ENCODE data around the gene SPACA9. TPM values are rescaled to one million over a fixed set of nuclear protein-coding genes. Genes with fewer than 3 reads are reported as not detected.
A peak's percentile ranks its signal among the peaks of the same experiment; 100 is the strongest.

SPACA9 gene
- total and polyA plus RNA-seq, 12 donors, result 3.9 to 16.6 (median 10.2) TPM

GRCh38 chr9:132853482-132853881, 25.2 kb upstream of the SPACA9 start:
- WGBS, 4 donors, result 91 to 96% (median 91%) methylated on average over 4 of the region's 4 CpGs
- Histone ChIP-seq H3K4me3 (no peak overlapping the region), H3K4me1 (replicated peaks in 1 of 2) (no peaks in the 10 kb centered on the region), H3K9me3 (replicated peaks in 1 of 3) (no peaks in the 10 kb centered on the region), H3K36me3 (replicated peaks in 1 of 2) (no peaks in the 10 kb centered on the region), H3K27me3 (no peaks in the 10 kb centered on the region), H3K27ac (no peak overlapping the region)
- no peak for DNase-seq
- intact Hi-C loops (cut with DNase I), result no loop called here
- TF ChIP-seq POLR2A (IDR thresholded peaks at IDR 0.05), result no peak
- TF ChIP-seq, protein P1, sequence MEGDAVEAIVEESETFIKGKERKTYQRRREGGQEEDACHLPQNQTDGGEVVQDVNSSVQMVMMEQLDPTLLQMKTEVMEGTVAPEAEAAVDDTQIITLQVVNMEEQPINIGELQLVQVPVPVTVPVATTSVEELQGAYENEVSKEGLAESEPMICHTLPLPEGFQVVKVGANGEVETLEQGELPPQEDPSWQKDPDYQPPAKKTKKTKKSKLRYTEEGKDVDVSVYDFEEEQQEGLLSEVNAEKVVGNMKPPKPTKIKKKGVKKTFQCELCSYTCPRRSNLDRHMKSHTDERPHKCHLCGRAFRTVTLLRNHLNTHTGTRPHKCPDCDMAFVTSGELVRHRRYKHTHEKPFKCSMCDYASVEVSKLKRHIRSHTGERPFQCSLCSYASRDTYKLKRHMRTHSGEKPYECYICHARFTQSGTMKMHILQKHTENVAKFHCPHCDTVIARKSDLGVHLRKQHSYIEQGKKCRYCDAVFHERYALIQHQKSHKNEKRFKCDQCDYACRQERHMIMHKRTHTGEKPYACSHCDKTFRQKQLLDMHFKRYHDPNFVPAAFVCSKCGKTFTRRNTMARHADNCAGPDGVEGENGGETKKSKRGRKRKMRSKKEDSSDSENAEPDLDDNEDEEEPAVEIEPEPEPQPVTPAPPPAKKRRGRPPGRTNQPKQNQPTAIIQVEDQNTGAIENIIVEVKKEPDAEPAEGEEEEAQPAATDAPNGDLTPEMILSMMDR (IDR thresholded peaks at IDR 0.05), result no peak

DNA sequence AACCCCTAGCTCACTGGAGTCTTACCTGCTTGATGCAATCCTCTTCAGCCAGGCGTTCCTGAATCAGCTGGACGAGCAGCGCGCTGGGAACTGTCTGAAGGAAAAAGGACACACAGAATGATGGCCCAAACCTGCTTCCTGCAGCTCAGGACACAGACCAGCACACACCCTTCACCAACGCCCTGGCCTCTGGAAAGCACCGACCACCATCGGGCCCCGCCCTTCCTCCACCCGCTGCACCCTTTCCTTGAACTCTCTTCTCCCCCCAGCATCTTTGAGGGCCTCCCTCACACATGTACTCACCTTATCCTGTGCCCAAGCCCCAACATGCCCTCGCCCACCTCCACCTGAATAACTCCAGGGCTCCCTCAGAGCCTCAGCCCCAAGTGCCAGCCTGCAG, 23.9 kb upstream of the SPACA9 start:
- Histone ChIP-seq H3K4me1 (replicated peaks in 1 of 2) (no peaks in the 10 kb centered on the region), H3K4me3 (no peak overlapping the region), H3K9me3 (replicated peaks in 1 of 3) (no peaks in the 10 kb centered on the region), H3K27me3 (no peaks in the 10 kb centered on the region), H3K36me3 (replicated peaks in 1 of 2) (no peaks in the 10 kb centered on the region), H3K27ac (no peak overlapping the region)
- 72 to 89% (median 79%) methylated on average over 7 to 10 of the region's 10 CpGs for WGBS, 4 donors
- TF ChIP-seq, protein P1 (IDR thresholded peaks at IDR 0.05), result no peak
- no peak for TF ChIP-seq POLR2A (IDR thresholded peaks at IDR 0.05)
- intact Hi-C loops (cut with DNase I), result no loop called here
- DNase-seq, result no peak

DNA sequence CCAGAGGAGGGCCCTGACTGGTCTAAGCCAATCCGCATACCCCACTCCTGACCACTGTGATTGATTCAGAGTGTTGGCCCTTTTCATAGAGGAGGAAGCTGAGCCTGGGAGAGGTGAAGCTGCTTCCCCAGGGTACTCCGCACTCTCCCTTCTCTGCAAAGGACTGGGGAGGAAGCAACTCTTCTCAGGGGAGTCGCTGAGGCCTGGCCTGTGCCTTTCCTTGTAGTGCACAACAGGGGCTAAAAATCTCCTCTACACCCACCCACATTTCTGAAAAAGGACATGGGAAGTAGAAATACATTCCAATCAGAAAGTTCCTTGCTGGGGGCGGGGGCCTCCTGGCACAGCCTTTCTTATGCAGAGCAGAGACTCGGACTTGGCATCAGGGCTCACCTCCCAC, 22.8 kb upstream of the SPACA9 start:
- H3K36me3 ChIP-seq (replicated peaks in 1 of 2), result no peaks in the 10 kb centered on the region
- H3K9me3 ChIP-seq (replicated peaks in 1 of 3), result no peaks in the 10 kb centered on the region
- TF ChIP-seq, protein P1 (IDR thresholded peaks at IDR 0.05), result no peak
- TF ChIP-seq POLR2A (IDR thresholded peaks at IDR 0.05), result no peak
- no peak for DNase-seq
- no peaks in the 10 kb centered on the region for H3K4me1 ChIP-seq (replicated peaks in 1 of 2)
- no peaks in the 10 kb centered on the region for H3K27me3 ChIP-seq
- intact Hi-C loops (cut with DNase I), result no loop called here
- no peak overlapping the region for H3K4me3 ChIP-seq
- WGBS, 4 donors, result 74 to 91% (median 86%) methylated on average over 3 to 5 of the region's 5 CpGs
- H3K27ac ChIP-seq, result no peak overlapping the region

- H3K9me3 ChIP-seq (replicated peaks in 1 of 3), result no peaks in the 10 kb centered on the region
- no peaks in the 10 kb centered on the region for H3K36me3 ChIP-seq (replicated peaks in 1 of 2)
- H3K4me3 ChIP-seq, result no peak overlapping the region
- WGBS, 4 donors, result 63 to 77% (median 64%) methylated on average over 4 to 8 of the region's 8 CpGs
- TF ChIP-seq, protein P1 (IDR thresholded peaks at IDR 0.05), result no peak
- no peak for TF ChIP-seq POLR2A (IDR thresholded peaks at IDR 0.05)
- H3K27me3 ChIP-seq, result no peaks in the 10 kb centered on the region
- H3K27ac ChIP-seq, result peak overlapping the region in 2 of 5 donors; percentile 44 to 71
- H3K4me1 ChIP-seq (replicated peaks in 1 of 2), result no peaks in the 10 kb centered on the region
- intact Hi-C loops (cut with DNase I), result no loop called here
- DNase-seq, result peak; percentile 36 to 80 (median 69)
Observed at GRCh38 chr9:132857031-132857430, 21.7 kb upstream of the SPACA9 start.

Data from adrenal gland (tissue), 12 donors.